Neutrophil (primary cell): ENCODE data around the gene BNIP1.
"Not testable (repeated sequence)": the region's sequence is repeated elsewhere in the genome, so short reads cannot be mapped to it uniquely, and the experiment has no call there.

Experiments
- H3K27ac ChIP-seq: fragments of 200-600 bp; sonication (generic); 2 replicates; pipeline ENCODE4 v1.5.1; 2016; ENCODE audit warnings: mild to moderate bottlenecking, moderate library complexity
- H3K27me3 ChIP-seq: fragments of 200-600 bp; sonication (generic); 2 replicates; pipeline ENCODE4 v1.6.0; 2016; ENCODE audit warnings: mild to moderate bottlenecking
- H3K36me3 ChIP-seq: fragments of 200-600 bp; sonication (generic); 2 replicates; pipeline ENCODE4 v1.5.1; 2017
- H3K4me1 ChIP-seq, 2 experiments: fragments of 200-600 bp in 1 of 2; sonication (generic) in 1 of 2; 1 replicate in 1 of 2; 2 replicates in 1 of 2; pipeline versions ENCODE4 v1.5.1 to v1.6.1; 2013 to 2016; ENCODE audit warnings: low read depth in 1 of 2, low read length in 1 of 2, mild to moderate bottlenecking in 1 of 2, moderate library complexity in 1 of 2; ENCODE audit not compliant: control insufficient read depth in 1 of 2, insufficient read depth in 1 of 2
- H3K4me3 ChIP-seq, 2 experiments: fragments of 200-600 bp in 1 of 2; sonication (generic) in 1 of 2; 1 replicate in 1 of 2; 2 replicates in 1 of 2; pipeline ENCODE4 v1.5.1; 2013 to 2016; ENCODE audit warnings: low read depth in 1 of 2, low read length in 1 of 2, mild to moderate bottlenecking in 1 of 2, moderate library complexity in 1 of 2
- H3K9me3 ChIP-seq: fragments of 200-600 bp; sonication (generic); 2 replicates; pipeline ENCODE4 v1.5.1; 2016
- TF ChIP-seq, protein P1 (sequence below): fragments of 200-600 bp; sonication (generic); IDR thresholded peaks from 2 replicates; pipeline ENCODE4 v1.5.1; 2016; ENCODE audit warnings: antibody characterized with exemption

Gene BNIP1

DNA sequence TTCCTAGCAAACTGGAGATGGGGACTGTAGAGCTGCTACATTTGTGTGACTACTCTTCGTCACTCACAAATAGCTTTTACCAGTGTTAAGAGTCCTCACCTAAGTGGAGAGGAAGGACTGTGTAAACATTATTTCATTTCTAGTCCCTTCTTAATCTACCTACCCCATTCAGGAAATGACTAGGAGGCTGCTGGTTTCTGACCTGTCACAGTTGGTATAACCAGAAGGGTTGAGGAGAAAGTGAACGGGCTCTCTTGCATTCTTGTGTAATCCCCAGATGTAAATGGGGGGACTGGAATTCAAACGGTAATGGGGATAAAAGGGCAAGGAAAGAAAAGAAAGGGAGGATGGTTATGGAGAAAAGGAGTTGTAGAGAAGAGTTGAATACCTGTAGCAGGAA is 35.4 kb upstream of the BNIP1 start:
- TF ChIP-seq, protein P1, sequence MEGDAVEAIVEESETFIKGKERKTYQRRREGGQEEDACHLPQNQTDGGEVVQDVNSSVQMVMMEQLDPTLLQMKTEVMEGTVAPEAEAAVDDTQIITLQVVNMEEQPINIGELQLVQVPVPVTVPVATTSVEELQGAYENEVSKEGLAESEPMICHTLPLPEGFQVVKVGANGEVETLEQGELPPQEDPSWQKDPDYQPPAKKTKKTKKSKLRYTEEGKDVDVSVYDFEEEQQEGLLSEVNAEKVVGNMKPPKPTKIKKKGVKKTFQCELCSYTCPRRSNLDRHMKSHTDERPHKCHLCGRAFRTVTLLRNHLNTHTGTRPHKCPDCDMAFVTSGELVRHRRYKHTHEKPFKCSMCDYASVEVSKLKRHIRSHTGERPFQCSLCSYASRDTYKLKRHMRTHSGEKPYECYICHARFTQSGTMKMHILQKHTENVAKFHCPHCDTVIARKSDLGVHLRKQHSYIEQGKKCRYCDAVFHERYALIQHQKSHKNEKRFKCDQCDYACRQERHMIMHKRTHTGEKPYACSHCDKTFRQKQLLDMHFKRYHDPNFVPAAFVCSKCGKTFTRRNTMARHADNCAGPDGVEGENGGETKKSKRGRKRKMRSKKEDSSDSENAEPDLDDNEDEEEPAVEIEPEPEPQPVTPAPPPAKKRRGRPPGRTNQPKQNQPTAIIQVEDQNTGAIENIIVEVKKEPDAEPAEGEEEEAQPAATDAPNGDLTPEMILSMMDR = no peak
- H3K4me1 ChIP-seq = no peaks in the 10 kb centered on the region
- no peaks in the 10 kb centered on the region for H3K27me3 ChIP-seq
- no peak overlapping the region for H3K4me3 ChIP-seq
- peaks cover 57% of the 10 kb centered on the region for H3K36me3 ChIP-seq
- no peaks in the 10 kb centered on the region for H3K9me3 ChIP-seq
- no peak overlapping the region for H3K27ac ChIP-seq

DNA sequence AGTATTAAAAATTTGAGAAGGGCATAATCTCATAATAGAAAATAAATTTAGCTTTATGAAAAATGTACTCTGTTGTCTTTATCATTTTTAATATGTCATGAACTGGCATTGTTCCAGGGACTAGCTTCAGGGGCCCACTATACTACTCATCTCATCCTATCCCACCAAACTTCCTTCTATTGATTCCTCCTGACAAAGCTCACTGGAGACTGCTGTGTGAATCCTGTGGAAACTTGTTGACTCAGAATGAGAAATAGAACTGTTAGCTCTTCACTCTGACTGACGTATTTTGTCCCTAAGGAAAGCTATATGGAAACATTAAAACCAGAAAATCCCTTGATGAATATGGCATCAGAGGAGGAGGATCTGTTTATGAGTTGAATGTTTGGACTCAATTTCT is 29.8 kb upstream of the BNIP1 start:
- TF ChIP-seq, protein P1 = no peak
- no peak overlapping the region for H3K4me3 ChIP-seq
- H3K27ac ChIP-seq = no peak overlapping the region
- H3K36me3 ChIP-seq = peaks cover 71% of the 10 kb centered on the region
- H3K9me3 ChIP-seq = no peaks in the 10 kb centered on the region
- no peaks in the 10 kb centered on the region for H3K4me1 ChIP-seq
- H3K27me3 ChIP-seq = no peaks in the 10 kb centered on the region

DNA sequence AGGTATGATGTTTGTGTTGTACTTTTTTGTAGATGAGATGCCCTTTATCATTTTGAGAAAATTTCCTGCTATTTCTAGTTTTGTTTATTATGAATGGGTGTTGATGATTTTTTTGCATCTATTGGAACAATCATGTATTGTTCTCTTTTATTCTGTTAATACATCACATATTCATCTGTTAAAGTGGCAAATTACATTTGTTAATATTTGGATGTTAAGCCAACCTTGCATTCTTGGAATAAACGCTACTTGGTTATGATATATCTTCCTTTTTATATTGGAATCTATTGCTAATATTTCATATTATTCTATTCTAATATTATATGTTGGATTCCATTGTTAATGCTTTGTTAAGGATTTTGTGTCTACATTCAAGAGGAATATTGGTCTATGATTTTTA is 24.6 kb upstream of the BNIP1 start:
- H3K27me3 ChIP-seq = no peaks in the 10 kb centered on the region
- no peak overlapping the region for H3K4me3 ChIP-seq
- TF ChIP-seq, protein P1 = no peak
- H3K4me1 ChIP-seq = no peaks in the 10 kb centered on the region
- H3K9me3 ChIP-seq = no peaks in the 10 kb centered on the region
- peaks cover 42% of the 10 kb centered on the region for H3K36me3 ChIP-seq
- H3K27ac ChIP-seq = no peak overlapping the region

DNA sequence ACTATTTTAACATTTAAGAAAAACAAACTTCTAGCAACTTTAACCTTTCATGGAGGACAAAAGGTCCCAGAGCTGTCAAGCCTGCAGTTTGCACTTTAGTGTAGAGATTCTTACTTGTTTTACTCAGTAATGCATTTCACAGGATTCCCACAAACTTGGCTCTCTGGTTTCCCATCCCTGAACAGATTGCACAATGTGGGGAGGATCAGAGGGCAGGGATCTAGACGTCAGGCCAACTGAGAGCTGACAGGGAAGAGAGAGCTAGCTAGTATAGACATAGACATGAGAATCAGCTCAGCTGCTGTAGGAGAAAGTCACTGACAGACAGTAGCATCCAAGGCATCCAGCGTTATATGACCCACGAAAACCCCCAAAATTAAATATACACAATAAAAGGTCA is 20.9 kb upstream of the BNIP1 start:
- no peaks in the 10 kb centered on the region for H3K4me1 ChIP-seq
- TF ChIP-seq, protein P1 = no peak
- H3K27ac ChIP-seq = no peak overlapping the region
- H3K4me3 ChIP-seq = no peak overlapping the region
- no peaks in the 10 kb centered on the region for H3K9me3 ChIP-seq
- H3K27me3 ChIP-seq = no peaks in the 10 kb centered on the region
- H3K36me3 ChIP-seq = peaks cover 45% of the 10 kb centered on the region

DNA sequence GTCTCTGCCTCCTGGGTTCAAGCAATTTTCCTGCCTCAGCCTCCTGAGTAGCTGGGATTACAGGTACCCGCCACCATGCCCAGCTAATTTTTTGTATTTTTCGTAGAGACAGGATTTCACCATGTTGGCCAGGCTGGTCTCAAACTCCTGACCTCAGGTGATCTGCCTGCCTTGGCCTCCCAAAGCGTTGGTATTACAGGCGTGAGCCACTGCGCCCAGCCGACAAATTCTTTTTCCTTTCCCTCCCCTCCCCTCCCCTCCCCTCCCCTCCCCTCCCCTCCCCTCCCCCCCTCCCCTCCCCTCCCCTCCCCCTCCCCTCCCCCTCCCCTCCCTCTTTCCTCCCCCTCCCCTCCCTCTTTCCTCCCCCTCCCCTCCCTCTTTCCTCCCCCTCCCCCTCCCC is 12.2 kb upstream of the BNIP1 start:
- H3K27ac ChIP-seq, H3K4me1 ChIP-seq, H3K27me3 ChIP-seq, H3K9me3 ChIP-seq, H3K4me3 ChIP-seq: not testable (repeated sequence)
- H3K36me3 ChIP-seq = peaks cover 55% of the 10 kb centered on the region

DNA sequence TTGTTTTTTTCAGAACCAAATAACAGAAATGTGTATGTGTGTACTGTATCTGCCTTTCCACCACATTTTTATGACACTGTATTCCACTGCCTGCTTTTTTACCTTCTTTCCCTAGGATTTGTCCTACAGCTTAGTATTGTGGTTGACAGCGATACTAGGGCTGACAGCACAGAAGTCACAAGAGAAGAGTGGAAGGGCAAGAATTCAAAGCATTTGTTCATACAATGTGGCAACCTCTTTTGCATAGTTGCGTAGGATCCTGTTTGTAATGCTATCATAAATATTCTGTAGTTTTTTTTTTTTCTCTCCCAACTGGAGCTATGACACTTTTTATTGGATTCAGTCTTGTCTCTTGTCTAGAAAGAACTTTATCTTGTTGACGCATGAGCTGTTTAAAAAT is 5.6 kb upstream of the BNIP1 start:
- TF ChIP-seq, protein P1 = no peak

More for the DNA sequence above, 5.6 kb upstream of the BNIP1 start:
- H3K4me1 ChIP-seq = peaks cover 0 to 4% of the 10 kb centered on the region in 2 experiments
- H3K9me3 ChIP-seq = no peaks in the 10 kb centered on the region
- no peak overlapping the region for H3K4me3 ChIP-seq
- H3K36me3 ChIP-seq = peaks cover 10% of the 10 kb centered on the region
- H3K27me3 ChIP-seq = no peaks in the 10 kb centered on the region
- H3K27ac ChIP-seq = no peak overlapping the region
